Prostate gland (tissue), 2 donors: ENCODE data around the gene TBC1D22A. TPM values are rescaled to one million over a fixed set of nuclear protein-coding genes. Genes with fewer than 3 reads are reported as not detected.

Experiments used
- DNase-seq: peaks from one replicate; pipeline ENCODE4 v3.0.0-alpha.2; 2019; ENCODE audit warnings: low spot score
- H3K27ac ChIP-seq, 2 donors: fragments of 200-600 bp; sonication (generic); 2 replicates each; pipeline ENCODE4 v1.5.1; 2017 to 2019
- H3K27me3 ChIP-seq: fragments of 200-600 bp; sonication (generic); replicated peaks from 2 replicates; pipeline ENCODE4 v1.5.1; 2019; ENCODE audit not compliant: insufficient read depth
- H3K36me3 ChIP-seq, 2 donors: fragments of 200-600 bp; sonication (generic); 1 replicate in 1 of 2; 2 replicates in 1 of 2; pipeline versions ENCODE4 v1.5.1 to v1.8.1; 2017 to 2019
- H3K4me1 ChIP-seq: fragments of 200-600 bp; sonication (generic); replicated peaks from 2 replicates; pipeline ENCODE4 v1.5.1; 2019
- H3K4me3 ChIP-seq, 2 donors: fragments of 200-600 bp; sonication (generic); 2 replicates each; pipeline ENCODE4 v1.5.1; 2017 to 2019
- H3K9me3 ChIP-seq: fragments of 200-600 bp; sonication (generic); 2 replicates; pipeline ENCODE4 v1.5.1; 2017
- CTCF ChIP-seq, 4 experiments: fragments of 200-600 bp in 2 of 4; fragments of 450-650 bp in 2 of 4; sonication (generic) in 2 of 4; IDR thresholded peaks; 1 replicate in 3 of 4; 2 replicates in 1 of 4; pipeline ENCODE4 v1.5.1; 2016 to 2019; ENCODE audit warnings: antibody characterized with exemption in 4 of 4, mild to moderate bottlenecking in 2 of 4, moderate library complexity in 2 of 4
- POLR2A ChIP-seq: fragments of 450-650 bp; IDR thresholded peaks from one replicate; pipeline ENCODE4 v1.6.1; 2016; ENCODE audit warnings: antibody characterized with exemption, mild to moderate bottlenecking
- POLR2AphosphoS5 ChIP-seq: sonication (generic); formaldehyde crosslinking; IDR thresholded peaks from one replicate; pipeline ENCODE4 v1.6.1; 2017; ENCODE audit warnings: antibody characterized with exemption
- WGBS: methylation state at CpG from one replicate; pipeline ENCODE4 v1.1.5; 2018; 5-methylcytosine and 5-hydroxymethylcytosine counted together
- intact Hi-C: fragments of 100-400 bp; cut with DNase I; formaldehyde crosslinking; loops from one replicate; pipeline ENCODE4 v1.14.2; 2022
- total RNA-seq, 2 donors: library from RNA; depleted of rRNA; stranded (reverse); fragments of >200 nt; gene quantifications; one replicate each; pipeline ENCODE4 v1.1.0, GENCODE V29; 2016

TBC1D22A gene
- total RNA-seq, 2 donors from 2014 or later = 16.0 to 30.7 TPM

- Histone ChIP-seq H3K4me3 (no peak overlapping the region), H3K4me1 (no peaks in the 10 kb centered on the region), H3K27ac (no peak overlapping the region), H3K36me3 (no peaks in the 10 kb centered on the region), H3K27me3 (no peaks in the 10 kb centered on the region), H3K9me3 (no peaks in the 10 kb centered on the region)
- no peak for DNase-seq
- TF ChIP-seq POLR2A = no peak
- TF ChIP-seq POLR2AphosphoS5 = no peak
- TF ChIP-seq CTCF (IDR thresholded peaks at IDR 0.05) = no peak
- WGBS = 91% methylated on average over 12 of the region's 12 CpGs
- intact Hi-C loops = no loop called here
These were observed 62.6 kb downstream of the TBC1D22A start for GRCh38 chr22:46824980-46825544.

GRCh38 chr22:46826438-46827135 is 64.1 kb downstream of the TBC1D22A start:
- Histone ChIP-seq H3K4me1 (no peaks in the 10 kb centered on the region), H3K27me3 (no peaks in the 10 kb centered on the region), H3K4me3 (no peak overlapping the region), H3K36me3 (no peaks in the 10 kb centered on the region), H3K27ac (no peak overlapping the region), H3K9me3 (no peaks in the 10 kb centered on the region)
- DNase-seq = no peak
- WGBS = 95% methylated on average over 15 of the region's 15 CpGs
- no peak for TF ChIP-seq CTCF (IDR thresholded peaks at IDR 0.05)
- no peak for TF ChIP-seq POLR2A
- TF ChIP-seq POLR2AphosphoS5 = no peak
- intact Hi-C loops = no loop called here

GRCh38 chr22:46827136-46827780 is 64.8 kb downstream of the TBC1D22A start:
- no peaks in the 10 kb centered on the region for H3K27me3 ChIP-seq
- no peak overlapping the region for H3K4me3 ChIP-seq
- no peak overlapping the region for H3K27ac ChIP-seq
- TF ChIP-seq POLR2A (no peak), CTCF (IDR thresholded peaks at IDR 0.05) (no peak), POLR2AphosphoS5 (no peak)
- no peaks in the 10 kb centered on the region for H3K36me3 ChIP-seq
- WGBS = 94% methylated on average over 25 of the region's 25 CpGs
- intact Hi-C loops = no loop called here
- H3K4me1 ChIP-seq = no peaks in the 10 kb centered on the region
- H3K9me3 ChIP-seq = no peaks in the 10 kb centered on the region
- no peak for DNase-seq

DNA sequence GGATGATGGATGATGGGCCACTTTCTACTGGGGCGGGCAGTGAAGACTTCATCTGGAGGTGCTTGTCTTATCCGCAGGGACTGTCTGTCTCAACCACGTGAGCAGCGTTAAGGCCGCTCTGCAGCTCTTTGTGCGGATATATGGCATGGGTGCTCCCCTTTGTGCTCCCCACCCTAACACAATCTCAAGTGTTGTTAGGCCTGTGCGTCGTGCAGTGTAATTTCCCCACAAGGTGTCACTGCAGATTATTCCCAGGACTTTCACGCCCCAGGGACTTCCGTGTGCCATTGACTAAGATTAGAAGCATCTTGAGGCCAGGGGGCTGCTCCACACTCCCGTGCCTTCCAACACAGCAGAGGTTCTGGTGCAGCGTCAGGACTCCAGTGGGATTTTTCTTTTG is 65.3 kb downstream of the TBC1D22A start:
- TF ChIP-seq POLR2AphosphoS5 (no peak), CTCF (IDR thresholded peaks at IDR 0.05) (no peak), POLR2A (no peak)
- intact Hi-C loops = no loop called here
- H3K4me1 ChIP-seq = no peaks in the 10 kb centered on the region
- WGBS = 97% methylated on average over 12 of the region's 12 CpGs
- no peak for DNase-seq
- no peaks in the 10 kb centered on the region for H3K9me3 ChIP-seq
- H3K27ac ChIP-seq = no peak overlapping the region
- H3K27me3 ChIP-seq = no peaks in the 10 kb centered on the region
- no peak overlapping the region for H3K4me3 ChIP-seq
- no peaks in the 10 kb centered on the region for H3K36me3 ChIP-seq
